ENCODE results near the gene PHLPP1. TPM values are rescaled to one million over a fixed set of nuclear protein-coding genes. Genes with fewer than 3 reads are reported as not detected.

The PHLPP1 gene
- total and polyA plus RNA-seq, 2 donors (not counting 1 experiment from before 2014, with no cell fraction given) = 3.6 to 5.0 TPM

- no peak for TF ChIP-seq CTCF (conservative IDR thresholded peaks at IDR 0.05 in 1 of 2, IDR thresholded peaks at IDR 0.05 in 1 of 2; ENCODE audit: low read depth in 1 of 2, low read length in 2 of 2)
- no peak for TF ChIP-seq EZH2 (IDR thresholded peaks at IDR 0.05; ENCODE audit: low read length, missing control alignments)
- Histone ChIP-seq H3K27me3 (ENCODE audit: control insufficient read depth, insufficient read depth, low read length) (no peaks in the 10 kb centered on the region), H3K36me3 (ENCODE audit: control insufficient read depth, insufficient read depth, low read length) (no peaks in the 10 kb centered on the region), H3K9me3 (ENCODE audit: control insufficient read depth, insufficient read depth, low read depth, low read length) (no peaks in the 10 kb centered on the region), H3K4me1 (ENCODE audit: control insufficient read depth, extremely low read depth, insufficient read depth, low read length) (no peaks in the 10 kb centered on the region), H3K79me2 (ENCODE audit: control insufficient read depth, insufficient read depth, low read length) (no peaks in the 10 kb centered on the region), H4K20me1 (ENCODE audit: control insufficient read depth, extremely low read depth, insufficient read depth, low read length) (no peaks in the 10 kb centered on the region), H3K9ac (ENCODE audit: insufficient read depth, low read length) (no peak overlapping the region), H3K27ac (ENCODE audit: insufficient read depth, low read length) (no peak overlapping the region), H3K4me3 (replicated peaks in 1 of 4; ENCODE audit: control extremely low read depth in 1 of 4, insufficient read depth in 1 of 4, low read depth in 3 of 4, low read length in 4 of 4) (no peak overlapping the region), H3K4me2 (ENCODE audit: extremely low read depth, insufficient read depth, low read length) (no peak overlapping the region), H2AFZ (ENCODE audit: low read length) (no peak overlapping the region)
- no peak for DNase-seq (ENCODE audit: low read depth in 2 of 2)
Observed at GRCh38 chr18:62772860-62773584, 57.7 kb downstream of the PHLPP1 start.

- Histone ChIP-seq H3K27ac (ENCODE audit: insufficient read depth, low read length) (no peak overlapping the region), H3K4me3 (replicated peaks in 1 of 4; ENCODE audit: control extremely low read depth in 1 of 4, insufficient read depth in 1 of 4, low read depth in 3 of 4, low read length in 4 of 4) (no peak overlapping the region), H4K20me1 (ENCODE audit: control insufficient read depth, extremely low read depth, insufficient read depth, low read length) (no peaks in the 10 kb centered on the region), H3K9ac (ENCODE audit: insufficient read depth, low read length) (no peak overlapping the region), H3K4me1 (ENCODE audit: control insufficient read depth, extremely low read depth, insufficient read depth, low read length) (no peaks in the 10 kb centered on the region), H3K36me3 (ENCODE audit: control insufficient read depth, insufficient read depth, low read length) (no peaks in the 10 kb centered on the region), H3K9me3 (ENCODE audit: control insufficient read depth, insufficient read depth, low read depth, low read length) (no peaks in the 10 kb centered on the region), H3K79me2 (ENCODE audit: control insufficient read depth, insufficient read depth, low read length) (no peaks in the 10 kb centered on the region), H2AFZ (ENCODE audit: low read length) (no peak overlapping the region), H3K4me2 (ENCODE audit: extremely low read depth, insufficient read depth, low read length) (no peak overlapping the region), H3K27me3 (ENCODE audit: control insufficient read depth, insufficient read depth, low read length) (no peaks in the 10 kb centered on the region)
- TF ChIP-seq CTCF (conservative IDR thresholded peaks at IDR 0.05 in 1 of 2, IDR thresholded peaks at IDR 0.05 in 1 of 2; ENCODE audit: low read depth in 1 of 2, low read length in 2 of 2) (no peak), EZH2 (IDR thresholded peaks at IDR 0.05; ENCODE audit: low read length, missing control alignments) (no peak)
- DNase-seq (ENCODE audit: low read depth in 2 of 2) = no peak
Observed at GRCh38 chr18:62773691-62774090, 58.4 kb downstream of the PHLPP1 start.

- Histone ChIP-seq H3K9me3 (ENCODE audit: control insufficient read depth, insufficient read depth, low read depth, low read length) (no peaks in the 10 kb centered on the region), H4K20me1 (ENCODE audit: control insufficient read depth, extremely low read depth, insufficient read depth, low read length) (no peaks in the 10 kb centered on the region), H3K79me2 (ENCODE audit: control insufficient read depth, insufficient read depth, low read length) (peaks cover 2% of the 10 kb centered on the region), H2AFZ (ENCODE audit: low read length) (no peak overlapping the region), H3K27ac (ENCODE audit: insufficient read depth, low read length) (no peak overlapping the region), H3K4me2 (ENCODE audit: extremely low read depth, insufficient read depth, low read length) (no peak overlapping the region), H3K9ac (ENCODE audit: insufficient read depth, low read length) (no peak overlapping the region), H3K4me1 (ENCODE audit: control insufficient read depth, extremely low read depth, insufficient read depth, low read length) (no peaks in the 10 kb centered on the region), H3K4me3 (replicated peaks in 1 of 4; ENCODE audit: control extremely low read depth in 1 of 4, insufficient read depth in 1 of 4, low read depth in 3 of 4, low read length in 4 of 4) (no peak overlapping the region), H3K27me3 (ENCODE audit: control insufficient read depth, insufficient read depth, low read length) (no peaks in the 10 kb centered on the region), H3K36me3 (ENCODE audit: control insufficient read depth, insufficient read depth, low read length) (no peaks in the 10 kb centered on the region)
- DNase-seq (ENCODE audit: low read depth in 2 of 2) = no peak
- TF ChIP-seq CTCF (conservative IDR thresholded peaks at IDR 0.05 in 1 of 2, IDR thresholded peaks at IDR 0.05 in 1 of 2; ENCODE audit: low read depth in 1 of 2, low read length in 2 of 2) = no peak
- TF ChIP-seq EZH2 (IDR thresholded peaks at IDR 0.05; ENCODE audit: low read length, missing control alignments) = no peak
Observed at GRCh38 chr18:62776024-62776570, 60.8 kb downstream of the PHLPP1 start.
